VCaP (cell line): ENCODE results near the gene SRC.

Experiments used
- H3K27ac ChIP-seq: fragments of 450-650 bp; 2 replicates; pipeline ENCODE4 v1.5.1; 2017
- TF ChIP-seq, protein P1 (sequence below): fragments of 450-650 bp; conservative IDR thresholded peaks from 2 replicates; pipeline ENCODE4 v1.5.1; 2017; ENCODE audit warnings: mild to moderate bottlenecking, moderate library complexity

Gene SRC

DNA sequence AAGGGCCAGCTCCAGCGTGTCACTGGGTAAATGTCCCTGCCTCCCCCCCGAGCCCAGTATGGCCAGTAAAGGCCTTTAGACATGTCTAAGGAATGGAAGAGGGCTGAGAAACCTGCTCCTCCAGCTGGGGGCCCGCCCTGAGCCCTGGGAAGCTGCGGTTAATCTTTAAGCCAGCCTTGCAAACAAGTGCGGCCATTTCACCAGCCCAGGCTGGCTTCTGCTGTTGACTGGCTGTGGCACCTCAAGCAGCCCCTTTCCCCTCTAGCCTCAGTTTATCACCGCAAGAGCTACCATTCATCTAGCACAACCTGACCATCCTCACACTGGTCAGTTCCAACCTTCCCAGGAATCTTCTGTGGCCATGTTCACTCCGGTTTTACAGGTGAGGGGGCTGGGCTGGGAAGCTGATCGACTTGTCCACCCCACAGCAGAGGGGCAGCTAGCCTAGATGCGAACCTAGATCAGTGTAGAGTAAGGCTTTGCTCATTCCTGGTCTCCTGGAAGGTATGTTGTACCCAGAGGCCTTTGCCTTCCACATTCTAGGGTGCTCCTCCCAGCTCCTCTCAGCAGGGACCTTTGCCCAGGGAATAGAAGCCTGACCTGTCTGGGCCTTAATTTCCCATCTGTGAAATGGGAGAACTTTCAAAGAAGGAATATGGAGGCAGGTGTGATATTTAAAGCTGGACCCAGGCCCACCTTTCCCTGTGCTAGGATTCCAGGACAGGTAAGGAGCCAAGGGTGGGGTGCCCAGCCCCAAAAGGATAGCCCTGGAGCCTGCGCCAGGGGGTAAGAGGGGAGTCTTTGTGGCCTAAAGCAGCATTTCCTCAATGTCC lies 1.2 kb upstream of the SRC start:
- TF ChIP-seq, protein P1, sequence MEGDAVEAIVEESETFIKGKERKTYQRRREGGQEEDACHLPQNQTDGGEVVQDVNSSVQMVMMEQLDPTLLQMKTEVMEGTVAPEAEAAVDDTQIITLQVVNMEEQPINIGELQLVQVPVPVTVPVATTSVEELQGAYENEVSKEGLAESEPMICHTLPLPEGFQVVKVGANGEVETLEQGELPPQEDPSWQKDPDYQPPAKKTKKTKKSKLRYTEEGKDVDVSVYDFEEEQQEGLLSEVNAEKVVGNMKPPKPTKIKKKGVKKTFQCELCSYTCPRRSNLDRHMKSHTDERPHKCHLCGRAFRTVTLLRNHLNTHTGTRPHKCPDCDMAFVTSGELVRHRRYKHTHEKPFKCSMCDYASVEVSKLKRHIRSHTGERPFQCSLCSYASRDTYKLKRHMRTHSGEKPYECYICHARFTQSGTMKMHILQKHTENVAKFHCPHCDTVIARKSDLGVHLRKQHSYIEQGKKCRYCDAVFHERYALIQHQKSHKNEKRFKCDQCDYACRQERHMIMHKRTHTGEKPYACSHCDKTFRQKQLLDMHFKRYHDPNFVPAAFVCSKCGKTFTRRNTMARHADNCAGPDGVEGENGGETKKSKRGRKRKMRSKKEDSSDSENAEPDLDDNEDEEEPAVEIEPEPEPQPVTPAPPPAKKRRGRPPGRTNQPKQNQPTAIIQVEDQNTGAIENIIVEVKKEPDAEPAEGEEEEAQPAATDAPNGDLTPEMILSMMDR, result no peak
- peak overlapping the region; percentile 98 for H3K27ac ChIP-seq

DNA sequence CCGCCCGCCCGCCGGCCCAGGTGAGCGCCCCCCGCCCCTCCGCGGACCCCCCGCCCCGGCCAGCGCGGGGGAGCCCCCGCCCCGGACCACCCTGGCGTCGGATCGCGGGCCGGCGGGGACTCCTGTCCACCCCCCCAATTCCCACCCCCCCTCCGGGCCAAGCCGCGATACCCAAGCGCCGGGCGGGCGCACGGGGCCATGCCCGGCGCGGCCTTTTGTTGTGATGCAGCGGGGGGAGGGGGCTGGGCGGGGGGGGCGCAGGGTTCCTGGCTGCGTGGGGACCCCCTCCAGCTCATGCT lies 245 bp downstream of the SRC start:
- H3K27ac ChIP-seq, result peak overlapping the region; percentile 98
- TF ChIP-seq, protein P1, result no peak

DNA sequence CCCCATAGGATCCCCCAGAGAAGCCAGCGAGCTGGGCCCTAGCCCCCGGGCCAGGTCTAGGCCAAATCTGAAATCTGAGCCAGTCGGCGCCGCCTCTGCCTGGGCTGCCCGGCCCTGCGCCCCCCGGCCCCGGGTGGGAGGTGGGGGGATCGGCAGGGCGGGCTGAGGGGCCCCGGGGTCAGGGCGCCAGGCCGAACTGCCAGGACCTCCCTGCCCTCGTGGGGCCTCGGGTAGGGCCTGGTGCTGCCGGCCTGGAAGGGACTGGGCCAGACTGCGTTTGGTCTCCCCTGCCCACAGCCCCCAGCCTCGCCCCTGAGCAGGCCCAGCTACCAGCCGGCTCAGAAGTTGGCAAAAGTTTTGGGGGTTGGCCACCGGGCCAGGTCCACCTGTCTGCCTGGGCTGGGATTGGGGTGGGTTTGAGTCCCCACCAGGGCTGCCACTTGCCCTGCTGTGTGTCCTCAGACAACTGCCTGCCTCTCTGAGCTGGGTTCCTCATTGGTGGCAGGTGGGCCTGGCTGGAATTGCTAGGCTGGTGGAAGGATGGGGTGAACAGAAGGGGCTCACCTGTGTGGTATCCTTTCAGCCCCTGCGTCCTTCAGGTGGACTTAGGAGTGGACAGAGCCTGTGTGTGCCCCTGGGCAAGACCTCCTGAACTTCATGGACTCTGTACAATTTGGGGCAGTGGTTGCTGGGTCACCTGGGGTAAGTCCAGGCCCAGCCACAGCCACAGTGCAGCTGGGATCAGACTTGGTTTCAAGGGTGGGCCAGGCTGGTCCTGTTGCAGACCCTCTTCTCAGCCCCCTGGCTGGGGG lies 801 bp downstream of the SRC start:
- TF ChIP-seq, protein P1, result no peak
- peak overlapping the region; percentile 98 for H3K27ac ChIP-seq

DNA sequence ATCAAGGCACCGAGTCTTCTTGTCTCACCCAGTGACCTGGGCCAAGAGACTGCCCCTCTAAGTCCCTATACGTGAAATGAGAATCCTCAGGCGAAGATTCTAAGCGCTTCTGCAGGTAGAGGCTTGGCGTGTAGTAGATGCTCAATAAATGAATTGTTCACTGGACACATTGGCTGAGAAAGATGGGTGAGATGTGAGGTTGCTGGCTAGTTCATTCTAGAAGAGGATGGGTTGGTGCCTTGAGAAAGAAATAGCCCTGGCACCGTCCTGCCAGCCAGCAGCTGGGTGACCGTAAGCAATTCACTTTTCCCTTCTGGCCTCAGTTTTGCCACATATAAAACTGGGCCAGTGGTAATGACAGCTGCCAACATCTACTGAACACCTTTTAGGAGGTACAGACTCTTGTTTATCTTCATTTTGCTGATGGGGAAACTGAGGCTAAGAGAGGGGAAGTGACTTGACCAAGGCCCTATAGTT lies 1.4 kb downstream of the SRC start:
- H3K27ac ChIP-seq, result peak overlapping the region; percentile 98
- TF ChIP-seq, protein P1, result no peak

DNA sequence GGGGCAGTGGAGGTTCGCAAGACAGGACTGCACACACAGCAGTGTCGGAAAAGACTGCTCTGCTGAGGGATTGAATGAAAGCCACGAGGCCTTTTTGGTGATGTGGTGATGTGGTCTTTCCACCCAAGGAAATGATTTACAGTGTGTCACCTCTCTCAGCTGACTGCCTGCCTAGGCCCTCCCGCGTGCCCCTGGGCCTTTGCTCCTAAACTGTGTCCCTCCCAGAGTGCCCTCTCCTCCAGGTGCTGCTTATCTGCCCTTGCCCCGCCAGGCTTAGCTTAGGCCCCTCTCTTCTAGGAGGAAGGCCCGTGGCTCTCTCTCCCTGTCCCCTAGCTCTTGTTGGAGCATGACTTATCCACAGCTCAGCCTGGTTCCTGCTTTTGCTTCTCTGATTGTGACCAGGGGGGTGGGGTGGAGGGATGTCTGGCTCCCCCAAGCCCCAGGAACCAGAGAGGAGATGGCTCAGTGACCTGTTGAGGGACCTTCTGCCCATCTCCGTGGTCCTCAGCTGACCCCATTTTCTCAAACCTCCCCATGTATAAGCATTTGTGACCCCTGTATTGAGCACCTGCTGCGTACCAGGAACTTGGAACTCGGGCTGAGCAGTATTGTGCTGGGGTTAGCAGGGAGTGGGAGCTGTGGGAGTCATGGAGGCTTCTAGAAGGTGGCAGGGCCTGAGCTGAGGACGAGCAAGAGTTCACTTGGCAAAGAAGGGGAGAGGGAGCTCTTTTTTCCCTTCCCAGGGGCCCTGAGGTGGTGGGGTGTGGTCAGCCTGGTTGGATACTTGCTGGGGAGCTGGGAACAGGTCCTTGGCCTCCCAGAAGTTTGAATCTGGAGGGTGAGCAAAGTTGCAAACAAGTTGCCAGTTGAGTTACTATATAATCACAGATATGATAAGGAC lies 2.2 kb downstream of the SRC start:
- H3K27ac ChIP-seq, result peak overlapping the region; percentile 98; the same call in 1 of the 2 replicates
- TF ChIP-seq, protein P1, result no peak

DNA sequence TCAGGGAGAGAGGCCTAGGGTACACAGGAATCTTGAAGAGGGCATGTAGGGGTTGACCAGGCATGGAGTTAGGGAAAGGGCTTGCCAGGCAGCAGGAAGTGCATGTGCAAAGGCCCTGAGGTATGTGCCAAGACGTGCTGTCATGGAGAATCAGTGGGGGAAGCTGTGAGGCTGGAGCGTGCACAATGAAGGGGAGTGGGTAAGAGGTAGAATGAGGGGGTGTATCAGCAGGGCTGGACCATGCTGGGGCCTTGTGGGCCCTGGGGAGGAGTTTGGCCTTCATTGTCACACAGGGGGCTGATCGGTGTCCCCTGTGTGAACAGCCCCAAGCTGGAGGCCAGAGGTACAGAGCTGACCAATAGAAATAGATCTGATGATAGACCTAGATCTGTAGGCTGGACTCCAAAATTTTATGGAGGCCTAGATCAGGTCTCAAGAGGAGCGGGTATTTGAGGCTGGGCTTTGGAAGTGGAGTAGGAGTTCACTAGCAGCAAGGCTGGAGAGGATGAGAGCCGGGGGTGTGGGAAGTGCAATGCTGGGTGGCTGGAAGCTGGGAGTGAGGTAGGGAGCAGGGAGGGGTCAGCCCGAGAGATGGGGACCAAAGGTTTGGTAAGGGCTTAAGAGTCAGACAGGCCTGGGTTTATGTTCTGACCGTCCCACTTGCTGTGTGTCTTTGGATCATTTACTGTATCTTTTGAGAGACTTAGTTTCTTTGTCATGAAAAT lies 3.0 kb downstream of the SRC start:
- no peak overlapping the region for H3K27ac ChIP-seq

More for the DNA sequence above, 3.0 kb downstream of the SRC start:
- TF ChIP-seq, protein P1, result no peak
